ENCODE data around the gene HSPG2. TPM values are rescaled to one million over a fixed set of nuclear protein-coding genes. Genes with fewer than 3 reads are reported as not detected.
A peak's percentile ranks its signal among the peaks of the same experiment; 100 is the strongest.
"Not testable (repeated sequence)": the region's sequence is repeated elsewhere in the genome, so short reads cannot be mapped to it uniquely, and the experiment has no call there.

HSPG2 gene
- total RNA-seq, 2 donors from 2014 or later = 684 to 846 TPM

DNA sequence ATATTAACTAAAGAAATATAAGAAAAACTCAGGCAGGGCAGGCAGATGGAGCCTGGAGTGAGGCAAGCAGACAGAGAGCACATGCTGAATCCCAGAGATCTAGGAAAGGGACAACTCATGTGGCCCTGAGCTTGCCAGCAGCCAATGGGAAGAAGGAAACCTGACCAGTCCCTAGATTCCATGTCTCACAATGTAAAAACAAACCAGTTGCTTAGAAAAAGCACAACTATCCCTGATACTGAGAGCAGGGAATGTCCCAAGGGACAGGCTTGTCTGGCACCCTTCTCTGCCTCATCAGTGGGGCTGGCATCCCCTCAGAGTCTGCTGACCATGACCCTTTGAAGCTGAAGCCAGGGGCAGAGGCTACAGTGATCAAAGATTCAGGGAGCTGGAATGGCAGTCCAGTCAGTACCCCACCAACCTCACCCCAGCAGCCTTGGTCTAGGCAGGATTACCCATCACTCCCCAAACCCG is 27.8 kb downstream of the HSPG2 start:
- TF ChIP-seq, protein P1, sequence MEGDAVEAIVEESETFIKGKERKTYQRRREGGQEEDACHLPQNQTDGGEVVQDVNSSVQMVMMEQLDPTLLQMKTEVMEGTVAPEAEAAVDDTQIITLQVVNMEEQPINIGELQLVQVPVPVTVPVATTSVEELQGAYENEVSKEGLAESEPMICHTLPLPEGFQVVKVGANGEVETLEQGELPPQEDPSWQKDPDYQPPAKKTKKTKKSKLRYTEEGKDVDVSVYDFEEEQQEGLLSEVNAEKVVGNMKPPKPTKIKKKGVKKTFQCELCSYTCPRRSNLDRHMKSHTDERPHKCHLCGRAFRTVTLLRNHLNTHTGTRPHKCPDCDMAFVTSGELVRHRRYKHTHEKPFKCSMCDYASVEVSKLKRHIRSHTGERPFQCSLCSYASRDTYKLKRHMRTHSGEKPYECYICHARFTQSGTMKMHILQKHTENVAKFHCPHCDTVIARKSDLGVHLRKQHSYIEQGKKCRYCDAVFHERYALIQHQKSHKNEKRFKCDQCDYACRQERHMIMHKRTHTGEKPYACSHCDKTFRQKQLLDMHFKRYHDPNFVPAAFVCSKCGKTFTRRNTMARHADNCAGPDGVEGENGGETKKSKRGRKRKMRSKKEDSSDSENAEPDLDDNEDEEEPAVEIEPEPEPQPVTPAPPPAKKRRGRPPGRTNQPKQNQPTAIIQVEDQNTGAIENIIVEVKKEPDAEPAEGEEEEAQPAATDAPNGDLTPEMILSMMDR (IDR thresholded peaks at IDR 0.05) = no peak
- Histone ChIP-seq H3K4me1 (ENCODE audit: control insufficient read depth in 1 of 2, low read depth in 2 of 2) (peaks cover 90 to 100% of the 10 kb centered on the region in 2 donors), H3K27ac (peak overlapping the region; percentile 99), H3K36me3 (no peaks in the 10 kb centered on the region), H3K9me3 (no peaks in the 10 kb centered on the region), H3K27me3 (replicated peaks; ENCODE audit: insufficient read depth) (no peaks in the 10 kb centered on the region), H3K4me3 (peak overlapping the region; percentile 0)
- ATAC-seq (ENCODE audit: insufficient number of reproducible peaks, low FRiP score, low read depth) (no peak), DNase-seq (ENCODE audit: low spot score) (no peak)

DNA sequence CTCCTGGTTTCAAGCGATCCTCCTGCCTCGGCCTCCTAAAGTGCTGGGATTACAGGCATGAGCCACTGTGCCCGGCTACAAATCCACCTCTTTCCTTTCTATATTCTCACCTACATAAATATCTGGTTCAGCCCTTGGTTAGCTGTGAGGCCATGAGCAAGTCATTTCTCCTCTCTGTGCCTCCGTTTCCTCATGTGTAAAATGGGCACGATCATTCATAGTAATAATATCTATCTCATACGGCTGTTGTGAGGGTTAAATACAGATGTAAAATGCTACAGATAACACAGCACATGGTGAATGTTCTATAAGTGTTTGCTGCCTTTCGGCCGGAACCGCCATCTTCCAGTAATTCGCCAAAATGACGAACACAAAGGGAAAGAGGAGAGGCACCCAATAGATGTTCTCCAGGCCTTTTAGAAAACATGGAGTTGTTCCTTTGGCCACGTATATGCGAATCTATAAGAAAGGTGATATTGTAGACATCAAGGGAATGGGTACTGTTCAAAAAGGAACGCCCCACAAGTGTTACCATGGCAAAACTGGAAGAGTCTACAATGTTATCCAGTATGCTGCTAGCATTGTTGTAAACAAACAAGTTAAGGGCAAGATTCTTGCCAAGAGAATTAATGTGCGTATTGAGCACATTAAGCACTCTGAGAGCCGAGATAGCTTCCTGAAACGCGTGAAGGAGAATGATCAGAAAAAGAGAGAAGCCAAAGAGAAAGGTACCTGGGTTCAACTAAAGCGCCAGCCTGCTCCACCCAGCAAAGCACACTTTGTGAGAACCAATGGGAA is 29.2 kb downstream of the HSPG2 start:
- H3K36me3 ChIP-seq; DNase-seq (ENCODE audit: low spot score); ATAC-seq (ENCODE audit: insufficient number of reproducible peaks, low FRiP score, low read depth); H3K27me3 ChIP-seq (replicated peaks; ENCODE audit: insufficient read depth); H3K4me3 ChIP-seq; H3K9me3 ChIP-seq: not testable (repeated sequence)
- peak overlapping the region; percentile 99 for H3K27ac ChIP-seq
- peaks cover 85 to 99% of the 10 kb centered on the region in 2 donors for H3K4me1 ChIP-seq (ENCODE audit: control insufficient read depth in 1 of 2, low read depth in 2 of 2)

DNA sequence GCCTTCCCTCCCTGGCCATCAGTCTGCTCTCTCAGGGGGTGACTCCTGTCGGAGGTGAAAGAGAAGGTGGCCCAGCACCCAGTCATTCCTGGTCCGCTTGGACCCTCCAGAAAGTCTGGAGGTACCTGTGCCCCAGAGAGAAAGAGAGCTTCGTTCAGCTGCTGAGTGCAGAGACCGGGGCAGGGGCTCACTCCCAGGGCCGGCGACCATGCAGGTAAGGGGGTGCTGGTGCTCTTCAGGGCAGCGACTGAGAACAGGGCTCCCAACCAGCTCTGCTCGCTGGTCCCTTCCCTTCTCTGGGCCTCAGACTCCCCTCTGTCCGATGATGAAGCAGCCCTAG is 30.1 kb downstream of the HSPG2 start:
- TF ChIP-seq, protein P1 (IDR thresholded peaks at IDR 0.05) = no peak
- no peak for ATAC-seq (ENCODE audit: insufficient number of reproducible peaks, low FRiP score, low read depth)
- peaks cover 85 to 99% of the 10 kb centered on the region in 2 donors for H3K4me1 ChIP-seq (ENCODE audit: control insufficient read depth in 1 of 2, low read depth in 2 of 2)

DNA sequence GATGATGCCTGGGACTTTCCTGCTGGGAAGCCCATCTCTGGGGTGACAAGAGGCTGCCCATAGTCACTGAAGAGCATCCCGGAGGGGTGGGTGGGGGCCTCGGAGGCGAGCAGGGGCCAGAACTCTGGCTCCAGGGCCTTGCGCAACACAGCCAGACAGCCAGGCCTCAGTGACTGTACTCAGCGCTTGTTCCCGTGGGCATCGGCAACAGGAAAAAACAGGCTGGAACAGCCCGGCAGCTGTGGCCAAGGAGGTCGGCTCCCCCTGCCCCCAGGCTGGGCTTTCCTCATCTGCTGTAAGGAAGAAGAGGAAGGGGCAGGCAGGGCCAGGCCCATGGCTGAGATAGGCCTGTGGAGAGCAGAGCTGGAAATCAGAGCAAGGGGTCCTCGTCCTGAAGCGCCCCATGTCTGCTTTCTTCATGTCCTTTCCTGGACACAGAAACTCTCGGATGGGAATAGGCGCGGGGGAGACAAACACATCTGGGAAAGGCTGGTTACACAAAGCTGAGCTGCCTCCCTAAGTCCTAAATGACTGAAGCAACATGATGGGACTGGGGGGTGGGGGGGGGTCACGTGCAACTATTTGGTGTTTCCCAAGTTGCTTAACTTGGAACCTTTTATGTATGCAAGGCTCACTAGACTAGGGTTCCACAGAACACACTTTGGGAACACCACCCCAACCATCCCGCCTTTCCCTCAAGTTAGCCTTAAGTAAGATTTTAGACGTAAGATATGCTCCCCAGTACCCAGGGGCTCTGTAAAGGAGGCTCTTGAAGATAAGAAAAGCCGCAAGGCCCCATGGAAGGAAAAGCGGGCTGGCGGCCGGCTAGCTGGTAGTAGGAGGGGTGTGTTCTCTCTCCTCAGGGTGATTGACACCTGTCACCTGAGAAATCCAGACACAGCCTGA is 30.7 kb downstream of the HSPG2 start:
- H3K27me3 ChIP-seq (replicated peaks; ENCODE audit: insufficient read depth) = no peaks in the 10 kb centered on the region
- H3K36me3 ChIP-seq = no peaks in the 10 kb centered on the region
- DNase-seq (ENCODE audit: low spot score) (peak; percentile 76), ATAC-seq (ENCODE audit: insufficient number of reproducible peaks, low FRiP score, low read depth) (peak; percentile 16)
- H3K27ac ChIP-seq = peak overlapping the region; percentile 99
- peaks cover 82 to 99% of the 10 kb centered on the region in 2 donors for H3K4me1 ChIP-seq (ENCODE audit: control insufficient read depth in 1 of 2, low read depth in 2 of 2)
- H3K4me3 ChIP-seq = no peak overlapping the region
- TF ChIP-seq, protein P1 (IDR thresholded peaks at IDR 0.05) = no peak
- no peaks in the 10 kb centered on the region for H3K9me3 ChIP-seq

More for the DNA sequence above, 30.1 kb downstream of the HSPG2 start:
- DNase-seq (ENCODE audit: low spot score) = no peak
- Histone ChIP-seq H3K4me3 (no peak overlapping the region), H3K36me3 (no peaks in the 10 kb centered on the region), H3K27ac (peak overlapping the region; percentile 99), H3K27me3 (replicated peaks; ENCODE audit: insufficient read depth) (no peaks in the 10 kb centered on the region), H3K9me3 (no peaks in the 10 kb centered on the region)

DNA sequence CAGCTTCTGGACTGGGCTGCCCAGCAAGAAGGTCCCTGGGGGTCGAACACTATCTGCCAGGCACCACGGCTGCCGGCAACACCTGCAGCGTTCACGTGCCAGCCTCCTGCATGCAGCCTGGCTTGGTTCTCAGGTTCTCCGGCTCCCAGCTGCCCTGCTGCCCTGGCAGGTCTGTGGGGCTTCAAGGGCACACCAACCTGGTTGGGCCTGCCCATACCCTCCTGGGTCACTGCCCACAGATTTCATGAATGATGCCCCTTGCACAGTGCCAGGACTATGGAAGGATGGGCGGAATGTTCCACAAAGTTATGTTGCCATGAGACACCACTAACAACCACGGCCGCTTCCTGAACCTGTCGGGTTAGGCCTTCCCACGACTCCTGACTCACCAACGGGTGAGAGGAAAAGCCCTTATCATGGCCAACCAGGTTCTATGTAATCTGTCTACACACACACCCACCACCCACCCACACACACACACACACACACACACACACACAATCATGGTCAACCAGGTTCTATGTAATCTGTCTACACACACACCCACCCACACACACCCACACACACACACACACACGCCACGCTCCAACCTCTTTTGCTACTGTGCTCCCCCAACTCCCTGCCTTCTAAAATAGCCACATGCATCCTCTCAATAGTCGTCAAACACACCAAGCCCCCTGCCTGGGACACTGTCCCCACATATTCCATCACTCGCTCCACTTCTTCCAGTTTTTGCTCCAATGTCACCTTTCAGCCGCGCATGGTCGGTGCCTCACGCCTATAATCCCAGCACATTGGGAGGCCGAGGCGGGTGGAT is 32.2 kb downstream of the HSPG2 start:
- peak overlapping the region; percentile 99 for H3K27ac ChIP-seq
- peak; percentile 52 for ATAC-seq (ENCODE audit: insufficient number of reproducible peaks, low FRiP score, low read depth)

More for the DNA sequence above, 32.2 kb downstream of the HSPG2 start:
- peak; percentile 61 for DNase-seq (ENCODE audit: low spot score)
- TF ChIP-seq, protein P1 (IDR thresholded peaks at IDR 0.05) = no peak
- Histone ChIP-seq H3K4me3 (no peak overlapping the region), H3K27me3 (replicated peaks; ENCODE audit: insufficient read depth) (no peaks in the 10 kb centered on the region), H3K4me1 (ENCODE audit: control insufficient read depth in 1 of 2, low read depth in 2 of 2) (peaks cover 80 to 99% of the 10 kb centered on the region in 2 donors), H3K36me3 (no peaks in the 10 kb centered on the region), H3K9me3 (no peaks in the 10 kb centered on the region)

All from thoracic aorta (tissue), 2 donors.